Activated naive CD4-positive, alpha-beta T cell treated with Interleukin-2 at 50 U/mL for 16 hours (primary cell): Measurements from ENCODE around the gene DDOST.
"Not testable (repeated sequence)": the region's sequence is repeated elsewhere in the genome, so short reads cannot be mapped to it uniquely, and the experiment has no call there.

Experiments used
- DNase-seq: peaks from one replicate; pipeline ENCODE4 v3.0.0-alpha.2; 2020

DDOST gene

GRCh38 chr1:20689645-20690056, 28.5 kb upstream of the DDOST start:
- no peak for DNase-seq

GRCh38 chr1:20686883-20687725, 25.9 kb upstream of the DDOST start:
- no peak for DNase-seq

GRCh38 chr1:20685741-20686140, 24.6 kb upstream of the DDOST start:
- DNase-seq, result no peak

GRCh38 chr1:20685099-20685662, 24.0 kb upstream of the DDOST start:
- DNase-seq, result no peak

GRCh38 chr1:20684651-20685050, 23.5 kb upstream of the DDOST start:
- no peak for DNase-seq

GRCh38 chr1:20684050-20684620, 23.0 kb upstream of the DDOST start:
- DNase-seq, result no peak

- DNase-seq, result no peak
Measured at GRCh38 chr1:20683614-20684013, 22.4 kb upstream of the DDOST start.

- no peak for DNase-seq
Measured at GRCh38 chr1:20682571-20683236, 21.5 kb upstream of the DDOST start.

- no peak for DNase-seq
Measured at GRCh38 chr1:20681999-20682398, 20.8 kb upstream of the DDOST start.

- no peak for DNase-seq
Measured at GRCh38 chr1:20680269-20680668, 19.1 kb upstream of the DDOST start.

- no peak for DNase-seq
Measured at GRCh38 chr1:20678599-20678998, 17.4 kb upstream of the DDOST start.

- not testable (repeated sequence) for DNase-seq
Measured at GRCh38 chr1:20673626-20674025, 12.5 kb upstream of the DDOST start.

- DNase-seq, result no peak
Measured at GRCh38 chr1:20672265-20672632, 11.1 kb upstream of the DDOST start.

GRCh38 chr1:20670936-20671335, 9.8 kb upstream of the DDOST start:
- no peak for DNase-seq

GRCh38 chr1:20668581-20668980, 7.4 kb upstream of the DDOST start:
- no peak for DNase-seq

- no peak for DNase-seq
Measured at GRCh38 chr1:20666804-20667203, 5.6 kb upstream of the DDOST start.

- DNase-seq, result no peak
Measured at GRCh38 chr1:20666146-20666545, 5.0 kb upstream of the DDOST start.

- no peak for DNase-seq
Measured at GRCh38 chr1:20665726-20666125, 4.6 kb upstream of the DDOST start.

GRCh38 chr1:20663969-20664715, 3.0 kb upstream of the DDOST start:
- DNase-seq, result no peak

- DNase-seq, result no peak
Measured at GRCh38 chr1:20663365-20663764, 2.2 kb upstream of the DDOST start.

GRCh38 chr1:20662110-20662475, 924 bp upstream of the DDOST start:
- no peak for DNase-seq

GRCh38 chr1:20660847-20661206, 342 bp downstream of the DDOST start:
- DNase-seq, result no peak

GRCh38 chr1:20660363-20660762, 806 bp downstream of the DDOST start:
- DNase-seq, result no peak
